HG03025 (cell line): ENCODE results near the gene SATB2.

ENCODE experiments used
- ATAC-seq: cut with Tn5 transposase; IDR thresholded peaks from one replicate; pipeline ENCODE4 v1.9.1; 2021; ENCODE audit warnings: mild to moderate bottlenecking, moderate library complexity; ENCODE audit not compliant: unreplicated experiment, low FRiP score

Gene SATB2

DNA sequence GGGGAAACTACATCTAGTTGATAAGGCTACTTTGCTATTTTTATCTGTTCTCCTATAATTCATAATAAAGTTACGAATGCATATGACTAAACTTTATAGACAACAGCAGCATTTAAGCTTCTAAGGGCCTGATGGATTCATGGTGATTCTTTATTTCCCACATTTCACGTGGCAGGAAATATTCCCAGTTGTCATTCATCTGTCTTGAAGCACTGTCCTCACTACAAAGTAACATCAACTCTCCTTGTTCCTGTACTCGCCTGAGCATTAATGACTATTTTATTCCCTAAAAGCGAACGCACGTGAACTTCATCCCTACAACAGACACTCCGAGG, 2.6 kb downstream of the SATB2 start:
- ATAC-seq, result no peak

DNA sequence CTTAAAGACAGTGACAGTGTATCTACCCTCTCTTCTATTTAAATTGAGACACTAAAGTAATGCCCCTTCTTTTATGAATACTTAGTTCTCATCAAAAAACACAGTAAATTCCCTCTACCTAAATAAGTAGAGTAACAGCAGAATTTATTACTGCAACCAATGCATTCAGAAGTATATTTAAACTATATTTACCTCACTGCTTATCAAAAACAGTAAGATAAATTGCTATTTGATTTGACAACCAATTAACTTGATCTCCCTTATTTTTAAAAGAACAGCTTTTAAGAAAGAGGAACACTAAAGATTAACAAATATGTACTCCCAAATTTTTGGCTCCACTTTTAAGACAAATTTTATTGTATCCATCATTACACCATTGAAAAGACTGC, 4.8 kb downstream of the SATB2 start:
- no peak for ATAC-seq

DNA sequence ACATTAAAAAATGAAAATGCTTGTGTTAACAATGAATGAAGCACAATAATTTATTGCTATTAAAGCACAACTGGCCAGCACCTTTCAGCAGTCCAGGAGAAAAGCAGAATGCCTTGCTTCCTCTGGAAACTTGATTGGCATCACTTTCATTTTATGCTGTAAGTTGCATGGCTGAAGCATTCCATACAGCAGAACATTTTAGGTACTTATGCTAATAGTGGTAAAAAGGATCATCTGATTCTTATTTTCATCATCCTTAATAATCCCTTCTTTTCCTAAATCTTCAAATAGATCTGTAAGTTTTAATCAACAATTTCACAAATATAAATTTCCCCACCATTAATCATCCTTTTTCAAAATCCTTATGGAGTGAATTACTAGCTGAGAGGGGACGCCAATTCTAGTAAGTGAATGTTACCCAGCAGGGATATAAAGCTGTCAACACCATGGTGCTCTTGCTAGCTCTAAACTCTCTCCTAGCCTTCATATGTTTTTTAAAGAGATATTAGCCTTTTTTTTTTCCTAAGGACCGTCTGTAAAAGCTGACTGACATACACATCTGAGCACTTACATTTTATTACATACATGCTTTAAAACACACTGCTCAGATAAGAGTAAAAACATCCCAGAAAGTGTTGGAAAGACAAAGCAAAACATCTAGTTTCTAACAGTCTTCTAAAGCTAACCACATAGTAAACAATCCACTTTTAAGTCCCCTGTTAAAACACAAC, 5.3 kb downstream of the SATB2 start:
- no peak for ATAC-seq

DNA sequence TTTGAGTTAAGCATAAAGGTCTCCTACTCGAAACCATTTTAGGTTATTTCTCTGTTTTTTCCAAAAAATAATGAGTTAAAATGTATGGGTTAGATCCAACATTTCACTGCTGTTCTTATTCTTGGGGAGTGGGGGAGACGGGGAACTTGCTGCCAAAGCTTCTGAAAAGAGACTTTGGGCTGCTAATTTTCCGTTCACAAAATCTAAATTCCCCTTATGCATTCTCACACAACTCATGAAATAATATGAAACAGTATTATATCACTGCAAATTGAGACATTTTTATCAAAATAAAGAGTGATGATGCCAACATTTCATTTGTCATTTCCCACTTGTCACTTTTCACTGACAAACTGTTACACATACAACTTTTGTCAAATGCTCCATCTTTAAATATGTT, 7.8 kb downstream of the SATB2 start:
- ATAC-seq, result no peak

DNA sequence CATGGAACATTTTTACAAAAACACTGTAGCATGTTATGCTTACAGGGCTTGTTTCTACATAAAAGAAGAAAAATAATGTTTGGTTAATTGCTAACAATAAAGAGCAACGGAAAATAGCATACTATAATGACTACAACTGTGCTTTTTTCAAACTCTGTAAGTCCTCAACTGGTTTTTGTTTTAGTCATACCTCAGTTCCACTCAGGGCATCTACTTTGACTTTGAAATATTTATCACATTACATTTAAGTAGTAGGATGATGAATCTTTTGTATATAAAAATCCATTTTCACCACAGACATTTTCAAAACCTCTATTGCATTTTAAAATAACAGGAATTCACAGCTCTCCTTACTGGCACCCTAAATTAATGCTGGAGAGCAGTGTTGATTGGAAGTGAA, 8.3 kb downstream of the SATB2 start:
- no peak for ATAC-seq

DNA sequence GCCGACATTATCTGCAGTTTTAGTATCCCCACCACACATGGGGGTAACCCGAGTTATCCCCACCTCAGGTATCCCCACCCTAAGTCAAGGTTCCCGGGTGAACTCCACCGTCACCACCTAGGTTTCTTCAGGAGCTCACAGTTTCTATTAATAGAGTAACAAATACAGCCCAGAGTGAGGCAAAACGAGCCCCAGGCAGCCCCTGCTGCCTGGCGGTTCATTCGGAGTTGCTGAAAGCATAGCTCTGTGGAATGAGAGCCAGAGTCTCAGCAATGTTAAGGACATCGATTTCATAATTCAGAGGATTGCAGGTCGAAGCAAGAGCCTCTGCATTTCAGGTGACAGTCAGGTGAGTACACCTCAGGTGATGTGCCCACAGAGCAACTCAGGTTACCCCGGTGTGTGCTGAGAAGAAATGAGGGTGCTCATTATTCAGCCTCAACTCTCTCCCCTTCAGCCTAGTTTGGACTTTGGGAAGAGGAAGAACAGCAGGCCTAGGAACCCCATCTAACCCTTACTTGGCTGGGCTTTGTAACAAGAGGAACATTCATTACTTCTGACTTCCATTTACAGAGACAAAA, 10.7 kb downstream of the SATB2 start:
- no peak for ATAC-seq

DNA sequence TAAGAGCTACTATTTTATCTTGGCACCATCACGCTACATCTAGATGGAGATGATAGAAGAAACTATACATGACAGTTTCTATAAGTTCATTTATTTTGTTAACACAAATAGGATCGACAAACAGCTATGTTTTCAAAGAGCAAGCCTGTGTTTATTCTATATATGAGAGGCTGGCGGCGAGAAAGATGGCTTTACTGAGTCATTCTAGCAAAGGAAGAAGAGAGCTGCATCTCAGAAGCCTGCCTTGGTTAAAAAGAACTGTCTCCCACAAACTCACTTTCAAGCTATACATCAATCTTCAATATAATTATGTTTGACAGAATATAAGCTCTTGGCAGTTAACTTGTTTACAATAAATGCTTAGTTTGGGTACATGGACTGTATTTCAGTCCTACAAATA, 13.0 kb downstream of the SATB2 start:
- no peak for ATAC-seq

DNA sequence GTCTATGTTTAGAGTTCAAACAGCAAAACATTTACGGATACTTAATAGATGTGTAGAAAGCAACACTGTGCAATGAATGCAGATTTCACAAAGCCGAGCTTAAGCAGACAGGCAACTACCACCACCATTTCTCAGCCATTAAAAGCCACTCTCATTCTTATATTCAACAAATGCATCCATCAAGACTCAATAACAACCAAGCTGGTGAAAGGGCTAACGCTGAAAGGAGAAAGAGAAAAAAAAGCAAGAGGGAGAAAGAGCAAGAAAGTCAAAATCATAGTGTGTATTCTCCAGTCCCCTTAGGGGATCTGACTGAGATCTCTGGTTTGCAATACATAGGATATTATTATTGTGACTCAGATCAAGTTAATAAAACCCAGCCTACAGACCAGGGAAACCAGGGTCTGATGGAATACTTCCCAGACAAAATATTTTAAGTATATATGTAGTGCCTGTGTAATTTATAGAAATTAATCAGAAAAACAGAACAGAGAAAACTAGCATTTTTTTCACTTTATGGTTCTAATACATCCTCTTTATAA, 14.1 kb downstream of the SATB2 start:
- ATAC-seq, result no peak

DNA sequence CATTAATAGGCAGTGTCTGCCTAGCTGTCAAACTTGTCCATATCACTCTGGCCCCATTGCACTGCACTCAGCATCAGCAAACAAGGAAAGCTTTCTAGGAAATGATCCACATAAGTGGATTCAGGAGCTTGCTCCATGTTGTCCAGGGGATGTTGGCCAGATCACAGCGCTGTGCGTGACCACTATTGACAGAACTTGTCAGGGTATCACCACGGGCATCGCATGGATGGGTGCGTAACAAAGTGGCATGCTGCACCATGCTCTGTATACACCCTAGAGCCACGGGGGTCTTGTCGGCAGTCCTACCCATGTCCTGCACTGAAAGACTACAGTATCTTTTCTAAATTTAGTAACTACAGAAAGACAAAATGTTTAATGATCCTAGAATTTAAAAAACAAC, 15.6 kb downstream of the SATB2 start:
- ATAC-seq, result no peak

DNA sequence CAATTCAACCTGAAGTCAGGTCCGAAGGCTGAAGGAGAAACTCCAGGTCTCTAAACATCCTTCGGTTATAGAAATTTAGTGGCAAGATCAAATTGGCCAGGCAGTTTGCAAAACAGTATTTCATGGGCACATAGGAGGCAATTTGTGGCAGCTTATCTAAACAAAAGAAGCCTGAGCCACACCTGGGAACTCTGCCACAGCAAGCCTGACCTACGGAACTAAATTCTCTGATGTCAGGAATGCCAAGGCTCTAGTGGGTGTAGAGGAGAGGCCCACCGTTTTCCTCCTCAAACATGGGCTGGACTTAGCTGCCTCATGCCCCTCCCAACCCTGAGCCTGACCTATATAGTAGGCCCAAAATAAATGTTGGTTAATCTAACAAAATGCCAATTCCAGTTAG, 16.0 kb downstream of the SATB2 start:
- ATAC-seq, result no peak

DNA sequence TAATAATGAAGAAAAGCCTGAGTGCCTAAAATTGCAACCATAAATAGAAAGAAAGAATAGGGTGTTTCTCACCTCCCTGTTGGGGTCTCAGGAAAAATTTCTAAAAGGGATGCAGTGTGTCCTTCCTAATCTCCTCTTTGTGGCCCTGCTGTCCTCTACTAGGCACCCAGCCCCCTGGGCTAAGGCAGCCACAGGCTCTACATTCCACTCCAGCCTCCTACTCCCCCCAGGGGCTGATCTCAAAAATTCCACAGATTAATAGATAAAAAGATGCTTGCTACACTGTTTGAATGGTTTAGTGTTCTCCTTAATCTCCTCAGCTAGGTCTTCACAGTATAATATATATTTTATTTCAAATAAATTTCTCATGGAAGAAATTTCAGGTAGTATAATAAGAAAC, 17.6 kb downstream of the SATB2 start:
- ATAC-seq, result no peak

DNA sequence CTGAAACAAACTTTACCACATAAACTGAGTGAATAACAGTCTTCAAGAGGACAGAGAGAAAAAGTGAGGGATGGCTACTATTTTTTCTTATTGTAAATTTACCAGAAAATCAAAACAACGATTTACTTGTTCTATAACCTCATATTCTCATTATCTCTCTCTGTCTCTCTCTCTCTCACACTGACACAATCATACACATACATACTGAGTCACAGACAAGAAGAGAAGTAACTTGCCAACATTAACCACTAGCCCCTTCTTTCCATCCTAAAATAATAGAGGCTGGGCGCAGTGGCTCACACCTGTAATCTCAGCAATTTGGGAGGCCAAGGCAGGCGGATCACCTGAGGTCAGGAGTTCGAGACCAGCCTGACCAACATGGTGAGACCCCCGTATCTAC, 18.2 kb downstream of the SATB2 start:
- ATAC-seq, result no peak

DNA sequence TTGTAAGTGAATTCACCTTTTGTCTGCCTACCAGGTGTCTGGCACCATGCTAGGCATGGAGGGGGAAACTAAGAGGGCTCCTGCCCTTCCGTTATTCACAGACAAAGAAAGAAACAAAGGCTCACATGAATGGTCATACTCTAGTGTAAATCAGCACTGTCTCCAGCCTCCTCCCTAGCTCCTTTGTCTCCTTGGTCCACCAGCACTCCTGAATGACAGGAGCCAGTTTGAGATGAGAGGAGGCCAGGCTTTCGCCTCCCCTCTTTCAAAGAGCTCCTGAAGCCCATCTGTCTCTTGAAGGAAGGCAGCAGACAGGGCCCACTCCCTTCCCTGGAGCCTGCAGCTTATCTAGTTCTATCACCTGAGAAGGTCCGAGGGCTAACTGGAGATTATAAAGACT, 18.7 kb downstream of the SATB2 start:
- no peak for ATAC-seq

DNA sequence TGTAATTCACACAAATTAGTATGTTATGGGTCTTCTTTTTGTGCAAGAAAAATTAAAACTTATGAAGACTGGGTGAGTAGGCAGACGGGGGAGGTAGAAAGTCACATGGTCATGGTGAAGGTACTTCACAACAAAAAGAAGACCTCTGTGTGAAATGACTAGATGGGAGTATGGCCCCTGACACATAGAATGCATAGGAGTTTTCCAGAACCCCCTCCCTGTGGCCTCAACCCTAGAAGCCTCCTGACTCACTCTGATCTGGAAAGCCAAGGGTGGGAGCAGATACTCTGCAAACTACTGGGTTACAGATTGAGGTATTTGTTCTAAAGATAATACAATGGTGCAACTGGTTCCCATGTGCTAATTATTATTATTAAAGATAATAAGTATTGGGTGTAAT, 23.2 kb downstream of the SATB2 start:
- ATAC-seq, result no peak

DNA sequence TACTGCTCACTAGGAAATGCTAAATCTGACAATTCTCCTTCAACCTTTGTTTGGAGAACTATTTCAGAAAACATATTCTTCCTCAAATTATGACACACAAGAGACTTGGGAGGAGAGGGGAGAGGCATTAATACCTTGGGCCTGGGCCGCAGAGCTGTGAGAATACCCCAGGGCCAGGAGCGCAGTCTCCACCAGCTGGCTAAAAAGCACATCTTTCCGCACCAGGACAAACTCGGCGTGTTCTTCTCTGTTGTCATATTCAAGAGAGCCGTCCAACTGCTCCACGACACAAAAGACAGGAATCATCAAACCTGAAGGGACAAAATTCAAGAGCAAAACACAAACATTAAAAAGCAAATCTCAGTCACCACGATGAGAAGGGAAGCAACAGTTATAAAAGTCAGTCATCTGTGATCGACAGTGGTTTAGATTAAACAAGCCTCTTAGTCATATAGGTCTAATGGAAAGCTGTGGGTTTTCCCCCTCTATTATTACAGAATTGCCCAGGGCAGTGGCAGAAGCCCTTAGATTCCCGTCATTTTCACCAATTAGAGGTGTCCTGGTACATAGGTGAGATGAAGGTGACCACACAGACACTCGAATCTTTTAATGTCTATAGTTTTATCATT, 24.4 kb downstream of the SATB2 start:
- ATAC-seq, result no peak

DNA sequence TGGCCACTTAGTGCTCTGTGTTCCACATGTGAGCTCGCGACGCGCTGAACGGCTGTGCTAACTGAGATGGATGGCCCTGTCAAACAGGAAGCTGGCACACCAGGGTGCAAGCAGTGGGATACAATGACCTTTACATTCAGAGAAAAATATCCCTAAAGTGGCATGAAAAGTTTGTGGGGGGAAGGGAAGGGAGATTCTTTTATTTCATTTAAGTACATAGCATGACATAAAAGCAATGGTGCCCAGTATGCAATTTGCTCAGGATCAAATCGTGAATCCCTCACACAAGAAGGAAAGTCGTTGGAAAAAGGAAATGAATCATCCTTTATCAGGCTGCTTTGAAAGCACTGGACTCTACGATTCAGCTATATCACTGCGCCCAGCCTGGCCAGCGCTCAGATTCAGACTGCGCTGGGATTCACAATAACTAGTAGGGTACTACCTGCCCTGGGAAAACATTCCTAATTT, 26.0 kb downstream of the SATB2 start:
- no peak for ATAC-seq

DNA sequence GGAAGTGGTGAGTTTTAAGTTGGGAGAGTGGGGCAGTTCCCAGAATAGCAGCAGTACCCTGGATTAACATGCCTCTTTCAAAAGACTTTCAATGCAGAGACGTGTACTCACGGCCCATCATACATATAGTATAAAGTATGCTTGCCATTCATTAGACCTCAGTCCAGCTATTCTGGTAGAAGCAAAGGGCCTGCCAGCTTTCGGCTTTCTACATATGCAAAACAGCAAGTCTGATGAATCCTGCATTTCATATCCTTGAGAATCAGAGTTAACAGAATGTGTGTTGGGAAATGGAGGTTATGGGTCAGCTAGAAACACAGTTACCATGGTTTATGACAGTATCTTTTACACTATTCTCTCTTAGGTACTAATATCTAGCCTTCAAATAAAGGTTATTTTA, 27.5 kb downstream of the SATB2 start:
- no peak for ATAC-seq

DNA sequence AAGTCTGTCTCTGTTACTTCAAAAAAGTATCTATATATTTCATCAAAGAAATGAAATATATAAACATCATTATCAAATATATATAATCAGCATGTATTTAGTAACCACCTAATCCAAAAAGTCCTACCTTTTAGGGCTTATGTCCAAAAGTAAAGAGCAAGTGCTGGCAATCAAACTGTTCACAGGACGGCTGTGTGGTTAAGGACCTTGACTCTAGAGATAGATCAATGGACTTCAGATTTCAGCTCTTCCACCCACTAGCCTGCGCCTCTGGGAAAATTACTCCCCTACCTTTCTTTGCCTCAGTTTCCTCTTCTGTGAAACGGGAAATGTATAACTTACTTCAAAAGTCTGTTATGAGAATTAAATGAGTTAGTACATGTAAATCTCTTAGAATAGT, 29.4 kb downstream of the SATB2 start:
- ATAC-seq, result no peak

DNA sequence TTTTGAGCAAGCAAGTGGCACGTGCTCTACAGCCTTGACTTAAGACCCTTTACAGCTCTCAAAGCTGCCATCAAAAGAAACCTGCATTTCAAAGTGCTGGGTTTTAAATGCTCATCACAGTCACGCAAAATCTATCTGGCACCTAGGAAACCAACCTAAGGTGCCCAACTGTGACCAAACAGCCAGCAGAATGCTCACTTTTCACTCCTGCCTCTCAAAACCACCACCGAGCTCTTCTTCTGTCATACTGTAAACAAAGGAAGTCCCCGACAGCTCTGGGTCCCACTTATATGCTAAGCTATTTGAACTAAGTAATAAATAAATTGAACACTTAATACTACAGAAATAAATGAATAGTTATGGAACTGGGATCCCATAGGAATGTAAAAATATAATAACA, 33.6 kb downstream of the SATB2 start:
- no peak for ATAC-seq

DNA sequence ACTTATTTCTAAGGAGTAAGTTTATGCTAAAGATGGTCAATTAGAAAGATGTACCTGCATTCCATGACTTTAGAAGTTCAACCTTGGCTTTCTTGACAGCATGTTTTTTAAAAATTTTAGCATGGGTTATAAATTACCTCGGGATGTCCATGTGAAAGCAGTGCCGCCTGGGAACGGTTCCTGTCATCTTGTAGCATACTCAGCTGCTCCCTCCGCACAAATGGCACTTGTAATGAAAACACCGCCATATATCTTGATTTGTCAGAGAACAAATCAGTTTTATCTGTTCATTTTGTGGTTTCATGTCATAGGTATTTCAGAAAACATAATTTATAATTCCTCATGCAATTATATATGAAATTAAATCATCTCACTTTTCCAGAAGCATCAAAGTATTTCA, 38.3 kb downstream of the SATB2 start:
- ATAC-seq, result no peak

DNA sequence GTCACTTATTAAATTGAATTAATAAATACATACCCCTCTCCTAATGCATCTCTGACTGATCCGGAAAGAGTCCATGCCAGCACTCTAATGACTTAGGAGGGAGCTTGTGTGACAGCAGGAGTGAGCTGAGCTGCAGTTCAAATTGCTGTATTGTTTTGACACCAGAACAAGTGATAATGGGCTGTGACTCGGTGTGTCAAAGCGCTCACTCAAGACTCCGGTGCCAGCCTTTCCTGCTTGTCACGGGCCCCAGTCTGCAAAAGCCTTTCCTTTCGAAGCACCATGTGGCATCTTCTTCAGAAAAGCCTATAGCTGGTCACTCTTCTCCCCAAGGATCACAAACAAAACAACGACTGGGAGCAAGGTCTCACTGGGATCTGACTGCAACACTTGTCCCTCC, 43.3 kb downstream of the SATB2 start:
- ATAC-seq, result no peak

DNA sequence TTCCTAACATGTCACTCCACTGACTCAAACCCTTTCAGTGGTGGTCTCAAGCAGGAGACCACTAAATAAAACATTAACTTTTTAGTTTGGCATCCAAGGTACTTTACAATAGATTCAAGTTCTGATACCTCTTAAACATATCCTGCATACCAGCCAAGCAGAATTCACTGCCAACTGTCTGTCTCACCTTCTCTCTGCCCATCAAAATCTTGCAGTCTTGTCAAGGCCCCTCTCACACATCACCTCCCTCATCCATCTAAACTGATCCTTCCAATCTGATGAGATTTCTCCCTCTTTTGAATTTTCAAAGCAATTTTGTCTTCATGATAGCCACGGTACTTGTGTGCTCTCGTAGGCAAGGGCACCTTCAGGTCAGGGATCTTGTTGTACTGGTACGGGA, 43.7 kb downstream of the SATB2 start:
- no peak for ATAC-seq
